GM19240 (cell line): ENCODE results near the gene BICC1.

Experiments
- DNase-seq: peaks from one replicate; pipeline ENCODE4 v3.0.0; 2011; ENCODE audit warnings: low spot score; ENCODE audit not compliant: insufficient read length

The BICC1 gene

DNA sequence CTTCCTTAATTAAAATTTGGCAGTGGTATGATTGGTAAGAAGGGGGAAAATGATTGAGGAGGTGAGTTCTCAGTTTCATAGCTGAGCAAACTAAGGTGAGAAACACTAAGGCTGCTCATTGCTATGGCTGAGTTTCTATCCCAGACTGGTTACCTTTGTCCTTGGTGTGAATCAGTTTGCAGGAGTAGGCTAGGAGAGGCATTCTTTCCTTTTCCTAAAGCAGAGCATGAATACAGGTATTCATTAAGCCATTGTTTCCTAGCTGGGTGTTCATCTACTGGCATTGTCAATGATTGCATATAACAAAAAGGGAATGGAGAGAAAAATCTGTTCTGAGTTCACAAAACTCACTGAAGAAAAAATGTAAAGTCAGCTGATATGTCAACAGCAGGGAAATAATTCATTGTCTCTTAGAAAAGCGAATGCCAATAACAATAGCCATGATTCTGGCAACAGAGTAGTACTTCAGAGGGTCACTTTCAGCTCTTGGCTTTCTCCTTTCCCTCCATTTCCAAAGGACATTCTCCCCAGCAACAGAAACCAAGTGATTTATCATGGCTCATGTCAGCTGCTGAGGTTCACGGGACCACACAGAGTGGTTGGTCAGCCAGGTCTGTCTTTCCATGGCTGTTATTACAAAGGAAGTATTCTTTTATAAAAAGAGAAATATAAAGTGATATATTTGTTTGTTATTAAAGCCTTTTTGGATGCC, 234.0 kb downstream of the BICC1 start:
- no peak for DNase-seq

DNA sequence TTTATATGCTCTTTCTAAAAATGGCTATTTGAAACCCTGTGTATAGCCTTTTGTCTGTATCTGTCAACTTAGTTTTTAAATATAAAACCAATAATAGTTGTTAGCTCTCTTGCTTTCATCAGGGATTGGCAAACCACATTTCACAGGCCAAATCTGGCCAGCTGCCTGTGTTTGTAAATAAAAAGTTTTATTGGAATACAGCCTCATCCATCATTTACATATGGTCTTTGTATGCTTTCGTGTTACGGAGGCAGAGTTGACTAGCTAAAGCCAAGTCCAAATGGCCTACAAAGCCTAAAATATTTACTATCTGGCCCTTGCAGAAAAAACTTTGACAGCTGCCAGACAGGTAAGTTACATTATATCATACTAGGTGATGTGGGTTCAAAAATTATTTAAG, 235.0 kb downstream of the BICC1 start:
- DNase-seq: no peak

DNA sequence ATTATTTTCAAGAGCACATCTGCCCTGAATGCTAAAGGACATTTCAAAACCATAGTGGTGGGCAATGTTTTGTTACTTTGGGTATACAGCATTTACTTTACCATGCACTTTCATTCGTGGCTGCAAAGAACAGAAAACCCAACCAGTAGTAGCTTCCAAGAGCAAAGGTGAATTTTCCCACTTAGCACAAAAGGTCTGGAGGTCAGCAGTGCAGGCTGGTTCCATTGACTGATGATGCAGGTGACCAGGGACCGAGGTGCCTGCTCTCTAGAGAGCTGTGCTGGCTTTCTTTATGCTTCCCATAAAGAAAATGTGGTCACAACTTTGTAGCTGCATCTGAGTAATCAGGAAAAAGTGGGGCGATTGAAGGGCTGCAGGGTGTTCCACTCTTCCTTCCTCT, 240.0 kb downstream of the BICC1 start:
- no peak for DNase-seq

GRCh38 chr10:58753425-58753824, 240.8 kb downstream of the BICC1 start:
- DNase-seq: no peak

DNA sequence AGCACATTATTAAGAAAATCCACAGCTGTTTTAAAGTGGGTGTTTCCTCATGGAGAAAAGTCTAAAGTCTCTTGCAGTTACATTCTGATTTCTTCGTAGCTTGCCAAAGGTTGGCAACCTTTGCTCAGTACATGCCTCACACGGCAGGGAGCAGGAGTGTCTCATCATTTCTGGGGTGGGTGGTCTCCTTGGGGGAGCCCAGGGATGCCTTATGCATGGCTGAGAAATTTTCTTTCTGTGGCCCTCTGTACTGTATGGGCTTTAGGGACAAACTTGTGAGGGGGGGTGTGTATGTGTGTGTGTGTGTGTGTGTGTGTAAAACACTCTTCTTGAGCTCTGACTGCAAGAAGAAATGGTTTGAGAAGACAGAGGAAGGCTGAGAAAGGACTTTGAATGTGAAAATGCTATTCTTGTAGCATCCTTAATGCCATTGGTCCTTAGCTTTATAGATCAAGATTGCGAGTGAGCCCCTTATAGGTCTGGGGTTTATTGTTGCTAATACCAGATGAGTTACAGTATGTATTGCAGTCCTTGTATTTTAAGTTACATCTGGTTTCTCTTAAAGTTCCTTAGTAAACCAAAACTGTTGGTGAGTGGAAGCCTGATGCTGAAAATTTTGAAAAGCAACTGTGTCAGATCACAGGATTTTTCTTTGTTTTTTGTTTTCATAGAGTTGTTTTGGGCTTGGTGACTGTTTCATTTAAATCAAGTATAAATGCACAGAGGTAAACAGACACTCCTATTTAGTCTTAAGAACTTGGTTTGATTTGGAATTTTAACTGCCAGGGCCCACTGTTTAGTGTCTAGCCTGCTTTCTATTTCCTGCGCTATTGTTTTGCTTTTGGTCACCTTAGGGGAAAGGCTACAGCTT, 242.0 kb downstream of the BICC1 start:
- no peak for DNase-seq

DNA sequence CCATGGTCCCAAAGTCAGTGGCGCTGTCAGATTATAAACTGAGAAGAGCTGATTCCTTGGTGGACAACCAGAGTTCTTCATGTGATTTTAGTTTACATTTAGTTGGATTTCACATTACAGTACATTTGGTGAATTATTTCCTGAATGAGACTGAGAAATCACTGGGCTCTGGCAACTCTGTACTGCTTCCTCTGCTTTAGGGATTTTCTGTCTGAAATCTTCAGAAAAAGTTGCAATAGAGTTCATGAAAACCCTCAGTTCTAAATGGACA, 242.6 kb downstream of the BICC1 start:
- no peak for DNase-seq

DNA sequence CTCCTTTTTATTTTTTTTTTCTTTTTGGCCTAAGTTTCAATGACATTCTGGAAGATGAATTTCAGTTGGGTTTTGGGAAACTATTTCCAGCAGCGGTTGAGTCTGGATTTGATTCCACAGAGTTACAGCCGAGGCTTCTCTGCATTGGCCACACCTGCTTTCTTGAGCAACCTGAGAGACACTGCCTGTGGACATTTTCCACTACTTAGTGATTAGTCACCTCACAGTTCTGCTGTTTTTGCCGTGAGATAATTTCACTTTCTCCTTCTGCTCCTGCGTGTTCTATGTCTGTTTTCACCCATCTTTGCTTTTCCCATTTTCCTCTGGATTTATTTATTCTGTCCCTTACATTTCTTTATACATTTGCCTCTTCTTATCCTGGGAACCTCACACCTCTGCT, 243.0 kb downstream of the BICC1 start:
- DNase-seq: no peak

GRCh38 chr10:58756130-58756719, 243.6 kb downstream of the BICC1 start:
- no peak for DNase-seq

- DNase-seq: no peak
Observed at GRCh38 chr10:58757352-58758065, 244.8 kb downstream of the BICC1 start.

- no peak for DNase-seq
Observed at GRCh38 chr10:58758321-58758720, 245.6 kb downstream of the BICC1 start.

DNA sequence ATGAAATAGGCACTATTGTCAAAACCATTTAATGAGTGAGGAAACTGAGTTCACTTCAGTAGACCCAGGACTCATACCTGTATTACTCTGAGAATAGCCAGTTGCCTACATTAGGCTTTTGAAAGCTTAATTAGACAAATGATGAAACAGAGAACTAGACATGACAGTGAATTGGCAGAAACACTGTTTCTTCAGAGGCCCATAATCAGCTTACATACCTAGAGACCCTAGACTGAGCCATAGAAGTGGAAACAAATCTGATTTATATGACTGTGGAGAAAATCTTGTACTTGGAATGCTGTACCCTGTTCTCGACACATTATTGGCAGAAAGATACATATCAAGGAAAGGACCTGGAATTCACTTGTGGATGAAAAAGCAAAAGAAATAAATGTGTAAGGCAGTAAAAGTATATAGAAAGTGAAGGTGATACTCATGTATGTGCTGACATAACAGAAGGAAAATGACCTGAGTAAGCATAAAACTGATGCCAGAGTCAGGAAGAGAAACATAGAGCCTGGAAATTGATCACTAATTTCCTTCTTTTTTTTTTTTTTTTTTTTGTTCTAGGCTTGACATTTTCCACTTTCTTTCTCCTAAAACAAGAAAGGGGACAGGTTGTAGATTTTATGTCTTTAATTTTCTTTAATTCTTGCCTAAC, 251.5 kb downstream of the BICC1 start:
- DNase-seq: no peak

GRCh38 chr10:58765910-58766309, 253.2 kb downstream of the BICC1 start:
- no peak for DNase-seq

DNA sequence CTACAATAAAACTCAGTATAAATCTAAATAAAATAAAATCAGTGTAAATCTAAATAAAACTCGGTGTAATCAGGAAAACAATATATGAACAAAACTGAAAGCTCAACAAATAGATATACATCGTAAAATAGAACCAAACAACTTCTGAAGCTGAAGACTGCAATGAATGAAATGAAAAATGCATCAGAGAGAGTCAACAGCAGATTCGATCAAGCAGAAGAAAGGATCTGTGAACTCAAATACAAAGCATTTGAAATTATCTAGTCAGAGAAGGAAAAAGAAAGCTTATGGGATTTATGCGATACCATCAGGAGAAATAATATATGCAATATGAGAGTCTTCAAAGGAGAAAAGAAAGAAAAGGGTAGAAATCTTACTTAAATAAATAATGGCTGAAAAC, 255.0 kb downstream of the BICC1 start:
- no peak for DNase-seq

DNA sequence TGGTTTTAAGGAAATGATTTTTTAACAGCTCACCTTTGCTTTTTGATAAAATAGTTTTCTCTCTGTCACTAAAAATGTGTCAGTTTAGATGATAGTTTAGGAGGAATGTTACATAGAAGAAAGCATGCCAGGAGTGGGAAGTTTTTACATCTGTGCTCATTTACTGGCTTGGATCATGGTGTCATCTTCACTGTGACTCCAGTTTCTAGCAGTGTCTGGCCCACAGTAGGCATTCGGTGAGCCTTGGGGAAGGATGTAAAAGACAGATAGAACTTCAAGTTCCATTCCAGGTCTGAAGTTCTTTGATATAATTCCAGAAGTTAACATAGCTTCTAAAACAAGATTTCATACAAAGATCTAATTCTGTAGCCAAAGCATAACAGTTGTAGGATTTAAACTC, 259.2 kb downstream of the BICC1 start:
- no peak for DNase-seq

GRCh38 chr10:58772758-58773157, 260.1 kb downstream of the BICC1 start:
- no peak for DNase-seq

GRCh38 chr10:58773341-58773740, 260.7 kb downstream of the BICC1 start:
- DNase-seq: no peak

- no peak for DNase-seq
Observed at GRCh38 chr10:58773944-58774343, 261.3 kb downstream of the BICC1 start.

DNA sequence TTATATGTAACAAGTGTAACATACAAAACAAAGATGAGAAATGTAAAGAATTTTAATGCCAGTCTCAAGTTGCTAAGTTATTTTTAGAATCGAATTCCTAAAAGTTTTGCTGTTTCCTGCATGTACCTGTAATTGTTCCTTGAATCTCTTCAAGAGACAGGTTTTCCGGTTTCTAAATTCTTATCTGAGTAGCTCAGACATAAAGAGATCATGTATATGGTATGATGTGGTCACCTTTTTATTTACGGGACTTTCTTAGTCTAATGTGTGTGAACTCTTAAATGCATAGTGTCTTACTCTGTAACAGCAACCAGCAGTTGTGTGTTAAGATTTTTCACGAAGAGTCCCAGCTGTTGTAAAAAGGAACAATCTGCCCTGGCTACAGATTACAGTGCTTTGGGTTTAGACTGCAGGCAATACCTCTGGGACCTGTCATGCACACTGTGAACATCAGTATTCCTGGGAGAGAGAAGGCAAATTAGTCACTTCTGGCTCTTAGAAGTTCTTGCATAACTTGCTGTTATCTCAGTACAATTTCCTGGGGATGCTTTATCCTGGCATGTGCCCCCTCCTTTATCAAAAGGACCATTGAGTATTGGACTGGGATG, 263.4 kb downstream of the BICC1 start:
- DNase-seq: no peak

GRCh38 chr10:58776568-58777318, 264.1 kb downstream of the BICC1 start:
- no peak for DNase-seq

- no peak for DNase-seq
Observed at GRCh38 chr10:58778966-58779365, 266.3 kb downstream of the BICC1 start.
